ENCODE results near the gene PTPRN2. TPM values are rescaled to one million over a fixed set of nuclear protein-coding genes. Genes with fewer than 3 reads are reported as not detected.

The PTPRN2 gene
- total RNA-seq, 1 donor from 2014 or later, result 32.2 TPM

DNA sequence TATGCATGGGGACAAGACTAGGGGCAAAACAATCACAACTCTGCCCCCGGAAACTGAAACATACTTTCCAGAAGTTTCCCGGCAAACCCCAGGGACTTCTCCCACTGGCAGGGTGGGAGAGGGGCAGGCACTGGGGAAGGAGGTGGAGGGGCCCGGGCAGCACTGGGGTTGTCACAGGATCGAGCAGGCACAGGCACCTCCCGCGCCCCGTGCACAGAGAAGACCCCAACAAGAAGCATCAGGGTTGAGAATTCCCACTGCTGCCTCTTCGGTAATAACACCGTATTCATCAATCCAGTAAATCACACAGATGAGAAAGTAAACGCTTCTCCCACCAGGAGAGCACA lies 490.5 kb downstream of the PTPRN2 start:
- DNase-seq (ENCODE audit: low read depth, low spot score), result no peak
- Mint-ChIP-seq H3K4me3 (no peak overlapping the region), H3K27me3 (ENCODE audit: low read depth) (no peaks in the 10 kb centered on the region), H3K36me3 (ENCODE audit: low read depth) (peaks cover 6% of the 10 kb centered on the region), H3K27ac (ENCODE audit: unreplicated experiment) (peak overlapping the region; percentile 9), H3K9me3 (no peaks in the 10 kb centered on the region), H3K4me1 (no peaks in the 10 kb centered on the region)
- no peak for TF ChIP-seq CTCF (conservative IDR thresholded peaks at IDR 0.05)

- no peaks in the 10 kb centered on the region for H3K9me3 Mint-ChIP-seq
- no peak overlapping the region for H3K27ac Mint-ChIP-seq (ENCODE audit: unreplicated experiment)
- no peak overlapping the region for H3K4me3 Mint-ChIP-seq
- no peak for TF ChIP-seq CTCF (conservative IDR thresholded peaks at IDR 0.05)
- no peaks in the 10 kb centered on the region for H3K4me1 Mint-ChIP-seq
- H3K36me3 Mint-ChIP-seq (ENCODE audit: low read depth), result peaks cover 6% of the 10 kb centered on the region
- H3K27me3 Mint-ChIP-seq (ENCODE audit: low read depth), result no peaks in the 10 kb centered on the region
- no peak for DNase-seq (ENCODE audit: low read depth, low spot score)
These were observed 491.0 kb downstream of the PTPRN2 start for GRCh38 chr7:158096582-158096981.

DNA sequence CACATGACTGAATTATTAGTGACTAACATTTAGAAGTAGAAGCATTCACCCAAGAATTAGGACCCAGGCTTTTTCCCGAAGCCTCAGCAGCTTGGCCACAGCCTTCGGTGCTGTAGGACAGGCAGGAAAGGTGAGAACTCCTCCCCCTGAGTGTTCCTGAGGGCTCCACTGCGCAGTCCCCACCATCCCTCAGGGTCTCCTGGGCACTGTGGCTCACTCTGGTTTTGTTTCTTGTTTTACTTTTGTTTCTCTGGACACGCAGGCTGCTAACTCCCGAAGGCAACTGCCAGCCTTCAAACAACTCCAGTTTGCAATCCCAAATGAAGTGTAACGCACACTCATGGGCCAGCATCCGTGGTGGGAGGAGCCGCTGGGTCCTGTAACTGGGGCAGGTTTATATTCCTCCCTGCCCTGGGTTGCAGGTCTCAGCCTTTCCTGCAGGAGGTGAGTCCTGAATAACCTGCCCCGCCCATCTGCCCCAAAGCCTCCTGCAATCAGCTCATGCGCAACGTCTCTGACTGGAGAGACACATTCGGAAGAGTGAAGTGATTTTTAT lies 492.9 kb downstream of the PTPRN2 start:
- H3K9me3 Mint-ChIP-seq, result peaks cover 3% of the 10 kb centered on the region
- no peak for DNase-seq (ENCODE audit: low read depth, low spot score)
- peaks cover 2% of the 10 kb centered on the region for H3K27me3 Mint-ChIP-seq (ENCODE audit: low read depth)
- H3K36me3 Mint-ChIP-seq (ENCODE audit: low read depth), result peaks cover 4% of the 10 kb centered on the region
- no peak overlapping the region for H3K27ac Mint-ChIP-seq (ENCODE audit: unreplicated experiment)
- H3K4me1 Mint-ChIP-seq, result no peaks in the 10 kb centered on the region
- no peak for TF ChIP-seq CTCF (conservative IDR thresholded peaks at IDR 0.05)
- no peak overlapping the region for H3K4me3 Mint-ChIP-seq

GRCh38 chr7:158094046-158094445 lies 493.6 kb downstream of the PTPRN2 start:
- H3K4me1 Mint-ChIP-seq, result no peaks in the 10 kb centered on the region
- TF ChIP-seq CTCF (conservative IDR thresholded peaks at IDR 0.05), result no peak
- DNase-seq (ENCODE audit: low read depth, low spot score), result no peak
- H3K36me3 Mint-ChIP-seq (ENCODE audit: low read depth), result peaks cover 7% of the 10 kb centered on the region
- no peak overlapping the region for H3K27ac Mint-ChIP-seq (ENCODE audit: unreplicated experiment)
- H3K9me3 Mint-ChIP-seq, result peaks cover 3% of the 10 kb centered on the region
- no peak overlapping the region for H3K4me3 Mint-ChIP-seq
- H3K27me3 Mint-ChIP-seq (ENCODE audit: low read depth), result peaks cover 2% of the 10 kb centered on the region

GRCh38 chr7:158093156-158093796 lies 494.3 kb downstream of the PTPRN2 start:
- peaks cover 3% of the 10 kb centered on the region for H3K9me3 Mint-ChIP-seq
- peaks cover 7% of the 10 kb centered on the region for H3K36me3 Mint-ChIP-seq (ENCODE audit: low read depth)
- H3K4me3 Mint-ChIP-seq, result no peak overlapping the region
- peaks cover 2% of the 10 kb centered on the region for H3K27me3 Mint-ChIP-seq (ENCODE audit: low read depth)
- no peak overlapping the region for H3K27ac Mint-ChIP-seq (ENCODE audit: unreplicated experiment)
- H3K4me1 Mint-ChIP-seq, result no peaks in the 10 kb centered on the region
- TF ChIP-seq CTCF (conservative IDR thresholded peaks at IDR 0.05), result no peak
- no peak for DNase-seq (ENCODE audit: low read depth, low spot score)
